AG04450 (cell line): ENCODE results near the gene MYL9. TPM values are rescaled to one million over a fixed set of nuclear protein-coding genes. Genes with fewer than 3 reads are reported as not detected.
"Not testable (repeated sequence)": the region's sequence is repeated elsewhere in the genome, so short reads cannot be mapped to it uniquely, and the experiment has no call there.

Experiments
- CTCF ChIA-PET: fragments of 300-600, 350-600 bp; formaldehyde crosslinking; extraction: SDS; loops from one replicate; lab custom pipeline; 2022; ENCODE audit warnings: antibody characterized with exemption, inconsistent platforms; lab: Charles Lee
- POLR2A ChIA-PET: fragments of 350-600 bp; formaldehyde crosslinking; extraction: SDS; loops from one replicate; lab custom pipeline; 2021; ENCODE audit warnings: antibody characterized with exemption, inconsistent platforms; lab: Yijun Ruan, JAX
- DNase-seq: peaks from one replicate; pipeline ENCODE4 v3.0.0-alpha.2; 2011; ENCODE audit warnings: low read depth, low spot score
- H3K27ac ChIP-seq: one replicate; pipeline ENCODE4 v1.5.1; 2012; ENCODE audit warnings: low read depth, low read length, control low read depth
- H3K27me3 ChIP-seq: one replicate; pipeline ENCODE4 v1.6.0; 2012; ENCODE audit warnings: low read length; ENCODE audit not compliant: control insufficient read depth, insufficient read depth
- H3K4me3 ChIP-seq: 2 replicates; pipeline ENCODE4 v1.5.1; 2011; ENCODE audit warnings: mild to moderate bottlenecking, low read depth, low read length, control low read depth
- H3K9me3 ChIP-seq: 2 replicates; pipeline ENCODE4 v1.5.1; 2012; ENCODE audit warnings: low read length; ENCODE audit not compliant: control insufficient read depth, insufficient read depth
- CTCF ChIP-seq: IDR thresholded peaks from 2 replicates; pipeline ENCODE4 v1.5.1; 2011; ENCODE audit warnings: low read depth, low read length, control low read depth, inconsistent platforms
- polyA plus RNA-seq: library from polyadenylated mRNA; depleted of rRNA; stranded (reverse); fragments of >200 nt; gene quantifications from 2 replicates; pipeline ENCODE4 v1.2.3, GENCODE V29; 2011

Gene MYL9
- polyA plus RNA-seq, 1 experiment = 273 TPM

DNA sequence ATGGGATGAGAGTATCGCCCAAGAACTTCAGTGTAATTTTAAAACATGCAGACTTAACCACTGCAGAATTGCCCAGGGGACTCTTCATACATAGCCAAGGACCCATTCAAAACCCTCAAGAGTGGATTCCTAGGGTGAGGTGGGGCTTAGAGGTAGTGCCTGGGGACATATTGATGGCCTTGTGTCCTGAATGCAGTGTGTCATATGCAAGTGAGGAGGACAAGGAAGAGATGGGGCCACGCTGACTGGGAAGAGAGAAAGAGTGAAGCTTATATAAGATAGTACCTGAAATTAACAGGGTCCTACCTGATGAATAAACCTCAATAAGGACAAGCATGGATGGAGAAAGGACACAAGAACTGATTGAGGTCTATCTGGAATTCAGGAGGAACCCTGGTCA is 13.9 kb downstream of the MYL9 start:
- ChIA-PET CTCF (no interaction called here), POLR2A (no interaction called here)
- no peak for DNase-seq
- Histone ChIP-seq H3K27me3 (no peaks in the 10 kb centered on the region), H3K9me3 (no peaks in the 10 kb centered on the region; the same call in 1 of the 2 replicates), H3K4me3 (no peak overlapping the region), H3K27ac (no peak overlapping the region)
- no peak for TF ChIP-seq CTCF

DNA sequence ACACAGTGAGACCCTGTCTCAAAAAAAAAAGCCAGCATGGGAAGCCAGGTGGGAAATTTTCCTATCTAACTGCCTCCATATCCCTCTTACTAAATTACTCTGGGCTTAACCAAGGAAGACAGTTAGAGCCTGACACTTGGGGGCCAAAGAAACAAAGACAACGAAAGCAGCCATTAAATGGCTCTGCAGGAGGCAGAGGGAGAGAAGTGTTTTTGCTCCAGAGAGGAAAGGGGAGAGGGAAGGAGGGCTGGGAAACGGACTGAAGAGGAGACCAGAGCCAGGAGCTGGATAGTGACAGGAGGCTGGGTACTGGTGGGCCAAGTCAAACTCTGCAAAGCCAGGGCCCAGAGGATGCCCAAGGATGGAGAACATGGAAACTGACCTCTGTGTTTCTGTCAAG is 21.4 kb downstream of the MYL9 start:
- Histone ChIP-seq H3K27me3 (no peaks in the 10 kb centered on the region), H3K4me3 (no peak overlapping the region), H3K9me3 (peaks cover 9% of the 10 kb centered on the region), H3K27ac (no peak overlapping the region)
- CTCF ChIA-PET = no interaction called here
- POLR2A ChIA-PET = no interaction called here
- no peak for TF ChIP-seq CTCF
- DNase-seq = no peak

DNA sequence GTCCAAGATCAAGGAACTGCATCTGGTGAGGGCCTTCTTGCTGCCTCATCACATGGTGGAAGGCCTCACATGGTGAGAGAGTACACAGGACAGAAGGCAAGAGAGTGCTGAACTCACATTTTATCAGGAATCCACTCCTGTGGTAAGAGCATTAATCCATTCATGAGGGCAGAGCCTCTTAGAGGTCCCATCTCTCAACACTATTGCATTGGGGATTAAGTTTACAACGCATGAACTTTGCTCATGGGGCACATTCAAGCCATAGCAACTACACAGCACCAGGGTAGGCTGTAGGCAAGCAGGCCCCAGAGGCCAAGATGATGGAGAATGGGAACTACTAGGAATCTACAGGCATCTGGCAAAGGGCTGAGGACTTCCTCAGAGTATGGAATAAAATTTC is 22.1 kb downstream of the MYL9 start:
- Histone ChIP-seq H3K27me3 (no peaks in the 10 kb centered on the region), H3K4me3 (no peak overlapping the region), H3K9me3 (peaks cover 9% of the 10 kb centered on the region), H3K27ac (no peak overlapping the region)
- POLR2A ChIA-PET = no interaction called here
- TF ChIP-seq CTCF = no peak
- DNase-seq = no peak
- CTCF ChIA-PET = no interaction called here

DNA sequence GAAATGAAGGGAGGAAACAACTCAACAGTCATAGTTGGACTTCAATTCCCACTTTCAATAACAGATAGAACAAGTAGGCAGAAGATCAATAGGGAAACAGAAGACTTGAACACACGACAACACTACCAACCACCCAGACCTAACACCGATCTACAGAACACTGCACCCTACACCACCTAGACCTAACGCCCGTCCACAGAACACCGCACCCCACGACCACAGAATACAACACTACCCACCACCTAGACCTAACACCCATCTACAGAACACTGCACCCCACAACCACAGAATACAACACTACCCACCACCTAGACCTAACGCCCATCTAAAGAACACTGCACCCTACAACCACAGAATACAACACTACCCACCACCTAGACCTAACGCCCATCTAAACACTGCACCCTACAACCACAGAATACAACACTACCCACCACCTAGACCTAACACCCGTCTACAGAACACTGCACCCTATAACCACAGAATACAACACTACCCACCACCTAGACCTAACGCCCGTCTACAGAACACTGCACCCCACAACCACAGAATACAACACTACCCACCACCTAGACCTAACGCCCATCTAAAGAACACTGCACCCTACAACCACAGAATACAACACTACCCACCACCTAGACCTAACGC is 22.9 kb downstream of the MYL9 start:
- CTCF ChIA-PET, H3K27me3 ChIP-seq, DNase-seq, H3K27ac ChIP-seq, H3K9me3 ChIP-seq, POLR2A ChIA-PET, H3K4me3 ChIP-seq: not testable (repeated sequence)

DNA sequence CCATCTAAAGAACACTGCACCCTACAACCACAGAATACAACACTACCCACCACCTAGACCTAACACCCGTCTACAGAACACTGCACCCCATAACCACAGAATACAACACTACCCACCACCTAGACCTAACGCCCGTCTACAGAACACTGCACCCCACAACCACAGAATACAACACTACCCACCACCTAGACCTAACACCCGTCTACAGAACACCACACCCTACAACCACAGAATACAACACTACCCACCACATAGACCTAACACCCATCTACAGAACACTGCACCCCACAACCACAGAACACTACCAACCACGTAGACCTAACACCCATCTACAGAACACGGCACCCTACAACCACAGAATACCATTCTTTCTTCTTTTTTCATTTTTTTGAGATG is 23.4 kb downstream of the MYL9 start:
- DNase-seq, H3K27me3 ChIP-seq, H3K27ac ChIP-seq, POLR2A ChIA-PET, H3K9me3 ChIP-seq, H3K4me3 ChIP-seq: not testable (repeated sequence)
- CTCF ChIA-PET = interaction anchor here (1.5 kb wide), 1 partner anchor 190 kb away, joined by 4 read pairs; no protein-coding TSS in a partner anchor

- no peak overlapping the region for H3K4me3 ChIP-seq
- no peak overlapping the region for H3K27ac ChIP-seq
- no peak for TF ChIP-seq CTCF
- no peaks in the 10 kb centered on the region for H3K27me3 ChIP-seq
- peaks cover 9% of the 10 kb centered on the region for H3K9me3 ChIP-seq
- ChIA-PET POLR2A (interaction anchor here (0.6 kb wide), 1 partner anchor 23 kb away, joined by 3 read pairs; no protein-coding TSS in a partner anchor), CTCF (interaction anchor here (1.5 kb wide), 1 partner anchor 189 kb away, joined by 4 read pairs; no protein-coding TSS in a partner anchor)
- no peak for DNase-seq
Measured at GRCh38 chr20:36565520-36565919, 24.2 kb downstream of the MYL9 start.
